Colonic mucosa (tissue), 4 donors: Measurements from ENCODE around the gene CUEDC1. TPM values are rescaled to one million over a fixed set of nuclear protein-coding genes. Genes with fewer than 3 reads are reported as not detected.
A peak's percentile ranks its signal among the peaks of the same experiment; 100 is the strongest.
"Not testable (repeated sequence)": the region's sequence is repeated elsewhere in the genome, so short reads cannot be mapped to it uniquely, and the experiment has no call there.

Source experiments
- DNase-seq: peaks from one replicate; pipeline ENCODE4 v3.0.0-alpha.2; 2020
- H3K27ac ChIP-seq: fragments of 200-600 bp; one replicate; pipeline ENCODE4 v1.8.0; 2021
- H3K27me3 ChIP-seq: fragments of 200-600 bp; one replicate; pipeline ENCODE4 v1.8.0; 2021
- H3K36me3 ChIP-seq: fragments of 200-600 bp; one replicate; pipeline ENCODE4 v1.8.0; 2021
- H3K4me1 ChIP-seq: fragments of 200-600 bp; one replicate; pipeline ENCODE4 v1.8.0; 2021; ENCODE audit warnings: mild to moderate bottlenecking
- H3K4me3 ChIP-seq: fragments of 200-600 bp; one replicate; pipeline ENCODE4 v1.8.0; 2021
- H3K9ac ChIP-seq, 2 donors: one replicate each; pipeline ENCODE4 v1.7.0; 2013; ENCODE audit warnings: control low read depth in 2 of 2, low read depth in 2 of 2, low read length in 2 of 2
- H3K9me3 ChIP-seq: fragments of 200-600 bp; one replicate; pipeline ENCODE4 v1.8.0; 2021
- intact Hi-C: fragments of 100-400 bp; cut with DNase I; formaldehyde crosslinking; loops from one replicate; pipeline ENCODE4 v1.14.1; 2022
- total RNA-seq, 2 donors: library from RNA; stranded (reverse); fragmentation: NEBNext Ultra II Directional in 1 of 2; extraction: Animal tissue kit (Norgen Biotek cat#: 25700) in 1 of 2; gene quantifications; one replicate each; pipeline ENCODE4 v1.2.1, GENCODE V29; 2021
- TF ChIP-seq, protein P1 (sequence below): fragments of 200-600 bp; IDR thresholded peaks from one replicate; pipeline ENCODE4 v1.8.0; 2022; ENCODE audit warnings: antibody characterized with exemption, mild to moderate bottlenecking
- donor health status: healthy.
- donor health status: DM: no; HTN: no; CAD: no.
- donor health status: DM: no; HTN: no; CAD: no.

CUEDC1 gene
- total RNA-seq, 2 donors from 2014 or later = 14.7 to 15.2 TPM

DNA sequence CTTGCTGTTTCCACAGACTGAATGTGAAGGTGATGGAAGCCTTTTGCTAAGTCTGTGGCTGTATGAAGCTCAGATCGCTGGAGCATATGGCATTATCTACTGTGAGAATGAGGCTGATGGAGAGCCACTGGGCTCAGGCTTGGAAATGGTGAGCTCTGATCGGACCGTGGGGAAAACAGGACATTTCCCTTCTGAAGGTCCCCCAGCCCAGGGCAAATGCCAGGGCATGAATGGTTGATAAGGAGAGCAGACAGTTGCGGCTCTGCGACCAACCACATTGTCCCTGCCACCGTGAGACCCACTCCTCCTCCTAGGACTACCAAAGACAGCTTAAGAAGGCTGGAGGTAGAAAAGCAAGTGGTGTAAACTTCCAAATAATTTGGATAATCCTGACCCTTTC is 4.7 kb upstream of the CUEDC1 start:
- peak; percentile 9 for DNase-seq
- no peak overlapping the region for H3K9ac ChIP-seq
- no peaks in the 10 kb centered on the region for H3K9me3 ChIP-seq
- H3K27ac ChIP-seq = no peak overlapping the region
- H3K36me3 ChIP-seq = no peaks in the 10 kb centered on the region
- intact Hi-C loops = loop anchor here (5.0 kb wide), 1 partner anchor 68 kb away; no protein-coding TSS in a partner anchor
- no peaks in the 10 kb centered on the region for H3K27me3 ChIP-seq
- peaks cover 8% of the 10 kb centered on the region for H3K4me1 ChIP-seq
- TF ChIP-seq, protein P1, sequence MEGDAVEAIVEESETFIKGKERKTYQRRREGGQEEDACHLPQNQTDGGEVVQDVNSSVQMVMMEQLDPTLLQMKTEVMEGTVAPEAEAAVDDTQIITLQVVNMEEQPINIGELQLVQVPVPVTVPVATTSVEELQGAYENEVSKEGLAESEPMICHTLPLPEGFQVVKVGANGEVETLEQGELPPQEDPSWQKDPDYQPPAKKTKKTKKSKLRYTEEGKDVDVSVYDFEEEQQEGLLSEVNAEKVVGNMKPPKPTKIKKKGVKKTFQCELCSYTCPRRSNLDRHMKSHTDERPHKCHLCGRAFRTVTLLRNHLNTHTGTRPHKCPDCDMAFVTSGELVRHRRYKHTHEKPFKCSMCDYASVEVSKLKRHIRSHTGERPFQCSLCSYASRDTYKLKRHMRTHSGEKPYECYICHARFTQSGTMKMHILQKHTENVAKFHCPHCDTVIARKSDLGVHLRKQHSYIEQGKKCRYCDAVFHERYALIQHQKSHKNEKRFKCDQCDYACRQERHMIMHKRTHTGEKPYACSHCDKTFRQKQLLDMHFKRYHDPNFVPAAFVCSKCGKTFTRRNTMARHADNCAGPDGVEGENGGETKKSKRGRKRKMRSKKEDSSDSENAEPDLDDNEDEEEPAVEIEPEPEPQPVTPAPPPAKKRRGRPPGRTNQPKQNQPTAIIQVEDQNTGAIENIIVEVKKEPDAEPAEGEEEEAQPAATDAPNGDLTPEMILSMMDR = no peak
- H3K4me3 ChIP-seq = no peak overlapping the region

DNA sequence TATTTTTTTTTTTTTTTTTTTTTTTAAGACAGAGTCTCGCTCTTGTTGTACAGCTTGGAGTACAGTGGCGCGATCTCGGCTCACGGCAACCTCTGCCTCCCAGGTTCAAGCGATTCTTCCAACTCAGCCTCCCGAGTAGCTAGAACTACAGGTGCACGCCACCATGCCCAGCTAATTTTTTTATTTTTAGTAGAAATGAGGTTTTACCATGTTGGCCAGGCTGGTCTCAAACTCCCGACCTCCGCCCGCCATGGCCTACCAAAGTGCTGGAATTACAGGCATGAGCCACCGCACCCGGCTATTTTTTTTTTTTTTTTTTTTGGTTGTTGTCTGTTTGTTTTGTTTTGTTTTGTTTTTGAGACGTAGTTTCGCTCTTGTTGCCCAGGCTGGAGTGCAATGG is 3.2 kb upstream of the CUEDC1 start:
- peak; percentile 6 for DNase-seq
- not testable (repeated sequence) for H3K27ac ChIP-seq, H3K4me1 ChIP-seq, H3K9me3 ChIP-seq, H3K4me3 ChIP-seq, H3K27me3 ChIP-seq, H3K9ac ChIP-seq, H3K36me3 ChIP-seq
- intact Hi-C loops = loop anchor here (5.0 kb wide), 1 partner anchor 66 kb away; no protein-coding TSS in a partner anchor

DNA sequence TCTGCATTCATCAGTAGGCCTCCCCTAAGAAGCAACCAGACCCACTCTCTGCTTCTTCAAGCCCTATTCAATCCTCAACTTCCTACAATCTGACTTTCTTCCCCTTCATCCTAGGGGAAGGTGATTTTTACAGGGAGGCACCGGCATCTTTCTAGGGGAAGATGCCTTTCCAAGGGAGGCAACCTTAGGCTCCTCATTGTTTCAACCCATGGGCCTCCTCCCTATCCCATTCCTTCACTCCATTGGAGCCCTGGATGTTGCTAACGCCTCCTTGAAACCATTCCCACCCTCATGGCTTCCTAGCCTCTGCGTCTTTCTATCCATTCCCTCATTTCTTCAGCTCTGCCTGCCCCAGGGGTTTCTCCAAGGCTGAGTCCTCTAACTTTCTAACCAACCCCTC is 2.7 kb upstream of the CUEDC1 start:
- no peak overlapping the region for H3K27ac ChIP-seq
- H3K36me3 ChIP-seq = no peaks in the 10 kb centered on the region
- intact Hi-C loops = loop anchor here (5.0 kb wide), 1 partner anchor 66 kb away; no protein-coding TSS in a partner anchor
- peaks cover 8% of the 10 kb centered on the region for H3K4me1 ChIP-seq
- no peak overlapping the region for H3K9ac ChIP-seq
- DNase-seq = peak; percentile 11
- H3K4me3 ChIP-seq = no peak overlapping the region
- no peaks in the 10 kb centered on the region for H3K9me3 ChIP-seq
- TF ChIP-seq, protein P1 = no peak
- no peaks in the 10 kb centered on the region for H3K27me3 ChIP-seq

DNA sequence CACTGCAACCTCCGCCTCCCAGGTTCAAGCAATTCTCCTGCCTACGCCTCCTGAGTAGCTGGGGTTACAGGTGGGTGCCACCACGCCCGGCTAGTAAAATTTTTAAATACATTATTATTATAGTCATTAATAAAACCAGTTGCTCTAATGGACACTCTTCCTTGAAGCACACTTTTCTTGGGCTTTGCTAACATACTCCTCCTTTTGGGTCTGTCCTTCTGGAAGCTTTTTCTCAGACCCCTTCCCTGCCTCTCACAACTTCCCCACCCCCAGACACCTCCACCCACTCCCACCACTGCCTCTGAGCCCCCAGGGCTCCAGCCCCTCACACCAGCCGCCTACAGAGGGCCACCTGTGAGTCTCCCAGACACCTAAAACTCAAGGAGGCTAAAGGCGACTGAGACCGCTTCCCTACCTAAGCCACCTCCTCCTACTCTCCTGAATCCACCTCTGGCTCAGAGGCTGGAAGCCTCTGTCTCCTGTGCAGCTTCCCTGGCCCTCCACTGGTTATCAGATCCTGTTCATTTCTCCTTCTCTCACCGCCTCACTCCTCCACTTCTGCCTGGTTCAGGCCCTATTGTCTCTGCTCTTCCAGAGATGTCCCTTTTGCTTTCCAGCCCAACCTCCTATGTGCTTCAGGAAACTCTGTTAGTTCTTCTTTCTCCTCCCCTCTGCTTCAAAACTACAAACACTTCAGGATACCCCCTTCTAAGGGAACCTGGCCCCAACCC is 2.1 kb upstream of the CUEDC1 start:
- peaks cover 8% of the 10 kb centered on the region for H3K4me1 ChIP-seq
- H3K36me3 ChIP-seq = no peaks in the 10 kb centered on the region
- DNase-seq = peak; percentile 15
- H3K27me3 ChIP-seq = no peaks in the 10 kb centered on the region
- no peaks in the 10 kb centered on the region for H3K9me3 ChIP-seq
- intact Hi-C loops = loop anchor here (5.0 kb wide), 1 partner anchor 65 kb away; no protein-coding TSS in a partner anchor
- TF ChIP-seq, protein P1 = no peak
- H3K4me3 ChIP-seq = no peak overlapping the region
- H3K9ac ChIP-seq = no peak overlapping the region
- H3K27ac ChIP-seq = no peak overlapping the region

- H3K27me3 ChIP-seq = no peaks in the 10 kb centered on the region
- no peaks in the 10 kb centered on the region for H3K36me3 ChIP-seq
- peak; percentile 21 for DNase-seq
- peak overlapping the region in 1 of 2 donors; percentile 78 for H3K9ac ChIP-seq
- H3K4me1 ChIP-seq = peaks cover 8% of the 10 kb centered on the region
- no peak overlapping the region for H3K27ac ChIP-seq
- TF ChIP-seq, protein P1 = no peak
- intact Hi-C loops = loop anchor here (5.0 kb wide), 1 partner anchor 64 kb away; no protein-coding TSS in a partner anchor
- H3K4me3 ChIP-seq = no peak overlapping the region
- H3K9me3 ChIP-seq = no peaks in the 10 kb centered on the region
Observed at GRCh38 chr17:57956291-57957119, 1.3 kb upstream of the CUEDC1 start.
